ENCODE measurements around the gene RSRC1.
"Not testable (repeated sequence)": the region's sequence is repeated elsewhere in the genome, so short reads cannot be mapped to it uniquely, and the experiment has no call there.

Gene RSRC1

DNA sequence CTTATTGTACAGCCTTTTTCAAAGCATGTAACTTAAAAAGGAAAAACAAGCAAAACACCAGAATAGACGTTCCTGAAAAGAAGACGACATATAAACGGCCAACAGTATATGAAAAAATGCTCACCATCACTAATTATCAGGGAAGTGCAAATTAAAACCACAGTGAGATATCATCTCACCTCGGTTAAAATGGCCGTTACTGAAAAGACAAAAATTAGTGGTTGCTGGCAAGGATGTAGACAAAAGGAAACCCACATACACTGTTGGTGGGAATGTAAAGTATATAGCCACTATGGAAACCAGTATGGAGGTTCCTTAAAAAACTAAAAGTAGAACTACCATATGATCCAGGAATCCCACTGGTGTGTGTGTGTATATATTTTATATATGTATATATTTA is 396.6 kb downstream of the RSRC1 start:
- Histone ChIP-seq H3K9me2 (ENCODE audit: low read depth, low read length) (no peaks in the 10 kb centered on the region), H3K79me2 (ENCODE audit: insufficient read depth, low read length) (no peaks in the 10 kb centered on the region), H3K27me3 (ENCODE audit: insufficient read depth, low read length) (no peaks in the 10 kb centered on the region), H4K20me1 (ENCODE audit: insufficient read depth, low read length) (no peaks in the 10 kb centered on the region), H3K4me2 (ENCODE audit: low read length) (no peak overlapping the region), H3K27ac (ENCODE audit: low read depth, low read length, poor library complexity, severe bottlenecking) (no peak overlapping the region), H3K4me3 (ENCODE audit: low read depth, low read length, poor library complexity, severe bottlenecking) (no peak overlapping the region), H3K9ac (ENCODE audit: low read length) (no peak overlapping the region), H2AFZ (ENCODE audit: low read length) (no peak overlapping the region), H3F3A (ENCODE audit: insufficient read depth, low read length) (no peaks in the 10 kb centered on the region), H3K36me3 (ENCODE audit: insufficient read depth, low read length) (no peaks in the 10 kb centered on the region), H3K9me3 (ENCODE audit: low read length) (peaks cover 4% of the 10 kb centered on the region; the same call in 1 of the 2 replicates), H3K4me1 (ENCODE audit: insufficient read depth, low read length, severe bottlenecking) (no peaks in the 10 kb centered on the region)
- TF ChIP-seq, protein P1, sequence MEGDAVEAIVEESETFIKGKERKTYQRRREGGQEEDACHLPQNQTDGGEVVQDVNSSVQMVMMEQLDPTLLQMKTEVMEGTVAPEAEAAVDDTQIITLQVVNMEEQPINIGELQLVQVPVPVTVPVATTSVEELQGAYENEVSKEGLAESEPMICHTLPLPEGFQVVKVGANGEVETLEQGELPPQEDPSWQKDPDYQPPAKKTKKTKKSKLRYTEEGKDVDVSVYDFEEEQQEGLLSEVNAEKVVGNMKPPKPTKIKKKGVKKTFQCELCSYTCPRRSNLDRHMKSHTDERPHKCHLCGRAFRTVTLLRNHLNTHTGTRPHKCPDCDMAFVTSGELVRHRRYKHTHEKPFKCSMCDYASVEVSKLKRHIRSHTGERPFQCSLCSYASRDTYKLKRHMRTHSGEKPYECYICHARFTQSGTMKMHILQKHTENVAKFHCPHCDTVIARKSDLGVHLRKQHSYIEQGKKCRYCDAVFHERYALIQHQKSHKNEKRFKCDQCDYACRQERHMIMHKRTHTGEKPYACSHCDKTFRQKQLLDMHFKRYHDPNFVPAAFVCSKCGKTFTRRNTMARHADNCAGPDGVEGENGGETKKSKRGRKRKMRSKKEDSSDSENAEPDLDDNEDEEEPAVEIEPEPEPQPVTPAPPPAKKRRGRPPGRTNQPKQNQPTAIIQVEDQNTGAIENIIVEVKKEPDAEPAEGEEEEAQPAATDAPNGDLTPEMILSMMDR (IDR thresholded peaks at IDR 0.05; ENCODE audit: low read length) = no peak

DNA sequence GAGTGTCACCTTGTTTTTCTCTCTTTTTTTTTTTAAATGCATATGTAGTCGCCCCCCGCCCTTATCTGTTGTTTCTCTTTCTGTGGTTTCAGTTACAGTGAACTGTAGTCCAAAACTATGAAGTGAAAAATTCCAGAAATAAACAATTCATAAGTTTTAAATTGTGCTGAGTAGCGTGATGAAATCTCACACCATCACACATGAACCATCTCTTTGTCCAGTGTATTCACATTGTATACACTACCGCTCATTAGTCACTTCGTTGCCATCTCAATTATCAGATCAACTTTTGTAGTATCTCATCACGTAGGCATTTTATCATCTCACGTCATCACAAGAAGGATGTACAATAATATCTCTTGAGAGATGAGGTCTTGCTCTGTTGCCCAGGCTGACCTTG is 398.6 kb downstream of the RSRC1 start:
- Histone ChIP-seq H3K27me3 (ENCODE audit: insufficient read depth, low read length) (no peaks in the 10 kb centered on the region), H3K27ac (ENCODE audit: low read depth, low read length, poor library complexity, severe bottlenecking) (no peak overlapping the region), H3F3A (ENCODE audit: insufficient read depth, low read length) (no peaks in the 10 kb centered on the region), H3K79me2 (ENCODE audit: insufficient read depth, low read length) (no peaks in the 10 kb centered on the region), H3K9ac (ENCODE audit: low read length) (no peak overlapping the region), H3K4me2 (ENCODE audit: low read length) (no peak overlapping the region), H4K20me1 (ENCODE audit: insufficient read depth, low read length) (no peaks in the 10 kb centered on the region), H3K9me2 (ENCODE audit: low read depth, low read length) (no peaks in the 10 kb centered on the region), H3K4me1 (ENCODE audit: insufficient read depth, low read length, severe bottlenecking) (no peaks in the 10 kb centered on the region), H3K36me3 (ENCODE audit: insufficient read depth, low read length) (no peaks in the 10 kb centered on the region), H3K9me3 (ENCODE audit: low read length) (peaks cover 4% of the 10 kb centered on the region; the same call in 1 of the 2 replicates), H2AFZ (ENCODE audit: low read length) (no peak overlapping the region), H3K4me3 (ENCODE audit: low read depth, low read length, poor library complexity, severe bottlenecking) (no peak overlapping the region)
- TF ChIP-seq, protein P1 (IDR thresholded peaks at IDR 0.05; ENCODE audit: low read length) = no peak
- TF ChIP-seq EZH2 (IDR thresholded peaks at IDR 0.05; ENCODE audit: borderline replicate concordance, low read length) = no peak

DNA sequence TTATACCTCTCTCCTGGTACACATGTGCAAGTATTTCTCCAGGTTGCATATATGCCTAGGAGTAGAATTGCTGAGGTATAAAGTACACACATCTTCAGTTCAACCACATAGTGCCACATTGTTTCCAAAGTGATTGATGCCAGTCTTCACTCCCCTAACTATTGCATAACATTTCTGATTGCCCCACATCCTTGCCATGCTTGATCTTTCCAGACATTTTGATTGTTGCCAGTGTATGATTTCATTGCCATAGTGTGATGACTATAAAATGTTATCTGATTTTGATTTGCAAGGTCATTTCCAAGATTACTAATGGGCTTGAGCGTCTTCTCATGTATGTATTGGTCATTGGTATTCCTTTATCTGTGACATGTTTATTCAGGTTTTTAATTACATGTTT is 400.0 kb downstream of the RSRC1 start:
- no peak overlapping the region for H3K9ac ChIP-seq (ENCODE audit: low read length)
- no peaks in the 10 kb centered on the region for H3K79me2 ChIP-seq (ENCODE audit: insufficient read depth, low read length)
- H3F3A ChIP-seq (ENCODE audit: insufficient read depth, low read length) = no peaks in the 10 kb centered on the region
- H3K4me2 ChIP-seq (ENCODE audit: low read length) = no peak overlapping the region
- no peak overlapping the region for H3K4me3 ChIP-seq (ENCODE audit: low read depth, low read length, poor library complexity, severe bottlenecking)
- TF ChIP-seq EZH2 (IDR thresholded peaks at IDR 0.05; ENCODE audit: borderline replicate concordance, low read length) = no peak
- TF ChIP-seq, protein P1 (IDR thresholded peaks at IDR 0.05; ENCODE audit: low read length) = no peak
- peaks cover 4% of the 10 kb centered on the region; the same call in 1 of the 2 replicates for H3K9me3 ChIP-seq (ENCODE audit: low read length)
- H3K4me1 ChIP-seq (ENCODE audit: insufficient read depth, low read length, severe bottlenecking) = no peaks in the 10 kb centered on the region
- no peak overlapping the region for H3K27ac ChIP-seq (ENCODE audit: low read depth, low read length, poor library complexity, severe bottlenecking)
- H4K20me1 ChIP-seq (ENCODE audit: insufficient read depth, low read length) = no peaks in the 10 kb centered on the region
- H3K36me3 ChIP-seq (ENCODE audit: insufficient read depth, low read length) = no peaks in the 10 kb centered on the region
- H3K9me2 ChIP-seq (ENCODE audit: low read depth, low read length) = no peaks in the 10 kb centered on the region
- H2AFZ ChIP-seq (ENCODE audit: low read length) = no peak overlapping the region
- H3K27me3 ChIP-seq (ENCODE audit: insufficient read depth, low read length) = no peaks in the 10 kb centered on the region

DNA sequence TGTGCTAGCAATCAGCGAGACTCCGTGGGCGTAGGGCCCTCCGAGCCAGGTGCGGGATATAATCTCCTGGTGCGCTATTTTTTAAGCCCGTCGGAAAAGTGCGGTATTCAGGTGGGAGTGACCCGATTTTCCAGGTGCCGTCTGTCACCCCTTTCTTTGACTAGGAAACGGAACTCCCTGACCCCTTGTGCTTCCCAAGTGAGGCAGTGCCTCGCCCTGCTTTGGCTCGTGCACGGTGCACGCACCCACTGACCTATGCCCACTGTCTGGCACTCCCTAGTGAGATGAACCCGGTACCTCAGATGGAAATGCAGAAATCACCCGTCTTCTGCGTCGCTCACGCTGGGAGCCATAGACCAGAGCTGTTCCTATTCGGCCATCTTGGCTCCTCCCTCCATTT is 406.8 kb downstream of the RSRC1 start:
- H3K4me3 ChIP-seq (ENCODE audit: low read depth, low read length, poor library complexity, severe bottlenecking); H3K4me1 ChIP-seq (ENCODE audit: insufficient read depth, low read length, severe bottlenecking); H2AFZ ChIP-seq (ENCODE audit: low read length); H3K36me3 ChIP-seq (ENCODE audit: insufficient read depth, low read length); H3K4me2 ChIP-seq (ENCODE audit: low read length); H4K20me1 ChIP-seq (ENCODE audit: insufficient read depth, low read length); H3K9me3 ChIP-seq (ENCODE audit: low read length); H3K9ac ChIP-seq (ENCODE audit: low read length); H3K27me3 ChIP-seq (ENCODE audit: insufficient read depth, low read length); H3K9me2 ChIP-seq (ENCODE audit: low read depth, low read length); H3K27ac ChIP-seq (ENCODE audit: low read depth, low read length, poor library complexity, severe bottlenecking); H3K79me2 ChIP-seq (ENCODE audit: insufficient read depth, low read length); H3F3A ChIP-seq (ENCODE audit: insufficient read depth, low read length): not testable (repeated sequence)
